ENCODE results near the gene ATP6V1G2. TPM values are rescaled to one million over a fixed set of nuclear protein-coding genes. Genes with fewer than 3 reads are reported as not detected.
"Not testable (repeated sequence)": the region's sequence is repeated elsewhere in the genome, so short reads cannot be mapped to it uniquely, and the experiment has no call there.

Gene ATP6V1G2
- total RNA-seq, 1 donor from 2014 or later, result 54.0 TPM

GRCh38 chr6:31575952-31576685 lies 29.7 kb upstream of the ATP6V1G2 start:
- DNase-seq, result no peak

GRCh38 chr6:31575335-31575901 lies 29.0 kb upstream of the ATP6V1G2 start, which contains the start of gene TNF:
Gene TNF, plus strand, starts transcription at chr6:31575565. Its CDS starts 177 bp downstream, at chr6:31575742.
- DNase-seq, result no peak

GRCh38 chr6:31574106-31575061 lies 28.0 kb upstream of the ATP6V1G2 start:
- DNase-seq, result no peak

GRCh38 chr6:31573239-31574105 lies 27.1 kb upstream of the ATP6V1G2 start:
- DNase-seq, result no peak

- no peak for DNase-seq
These were observed 25.9 kb upstream of the ATP6V1G2 start, which contains the start of gene LTA for GRCh38 chr6:31572041-31572911. Gene LTA, plus strand, starts transcription at chr6:31572289. Its CDS starts 454 bp downstream, at chr6:31572743.

- no peak for DNase-seq
These were observed 23.6 kb upstream of the ATP6V1G2 start for GRCh38 chr6:31569861-31570536.

- no peak for DNase-seq
These were observed 22.1 kb upstream of the ATP6V1G2 start for GRCh38 chr6:31568537-31568961.

- DNase-seq, result no peak
These were observed 21.3 kb upstream of the ATP6V1G2 start for GRCh38 chr6:31567531-31568370.

- DNase-seq, result no peak
These were observed 14.3 kb upstream of the ATP6V1G2 start for GRCh38 chr6:31560697-31561058.

- no peak for DNase-seq
These were observed 13.7 kb upstream of the ATP6V1G2 start for GRCh38 chr6:31559958-31560696.

GRCh38 chr6:31559606-31559957 lies 13.2 kb upstream of the ATP6V1G2 start:
- DNase-seq, result no peak

- DNase-seq, result peak; percentile 20
These were observed 12.5 kb upstream of the ATP6V1G2 start for GRCh38 chr6:31558631-31559500.

- DNase-seq, result no peak
These were observed 11.9 kb upstream of the ATP6V1G2 start for GRCh38 chr6:31558318-31558625.

GRCh38 chr6:31557443-31558317 lies 11.3 kb upstream of the ATP6V1G2 start:
- no peak for DNase-seq

- no peak for DNase-seq
These were observed 9.9 kb upstream of the ATP6V1G2 start for GRCh38 chr6:31556307-31556706.

- DNase-seq, result not testable (repeated sequence)
These were observed 5.0 kb upstream of the ATP6V1G2 start for GRCh38 chr6:31551371-31551770.

- DNase-seq, result no peak
These were observed 2.1 kb upstream of the ATP6V1G2 start for GRCh38 chr6:31548544-31548873.
